ENCODE results near the gene CDC37L1. TPM values are rescaled to one million over a fixed set of nuclear protein-coding genes. Genes with fewer than 3 reads are reported as not detected.

CDC37L1 gene
- total and polyA plus RNA-seq, 9 of the 15 experiments (the other 6 are each of a cell fraction or from before 2014, with no cell fraction given) = 1.5 to 7.9 (median 6.0) TPM

- POLR2A ChIA-PET = interaction anchor here (1.0 to 1.5 kb wide), 3 partner anchors 8 to 19 kb away, joined by 3 to 4 read pairs (median 4); partner anchors contain the start of gene CDC37L1
- no peak within 1 kb of the TSS for H3K4me2 ChIP-seq (ENCODE audit: insufficient read depth, low read length)
- H3K4me3 ChIP-seq = no peak within 1 kb of the TSS
- no peak within 1 kb of the TSS for H3K9ac ChIP-seq (ENCODE audit: insufficient read depth in 1 of 2, low read depth in 2 of 2, low read length in 2 of 2)
- H3K36me3 ChIP-seq (ENCODE audit: control insufficient read depth, insufficient read depth, low read length) = no peaks in the 10 kb centered on the region
- no peaks in the 10 kb centered on the region for H4K20me1 ChIP-seq (replicated peaks; ENCODE audit: control insufficient read depth, insufficient read depth, low read length)
- CTCF ChIA-PET (ENCODE audit: low intra/inter-chr PET ratio) = no interaction called here
- no peak within 1 kb of the TSS for H3K27ac ChIP-seq (ENCODE audit: extremely low read depth, low read depth, low read length)
- no peak within 1 kb of the TSS for H2AFZ ChIP-seq (ENCODE audit: low read depth, low read length)
- ATAC-seq (no peak), FAIRE-seq (no peak), DNase-seq (ENCODE audit: extremely low read depth in 1 of 4, low spot score in 3 of 4) (no peak)
- intact Hi-C loops (cut with micrococcal nuclease) = no loop called here
- H3K9me3 ChIP-seq (replicated peaks; ENCODE audit: control insufficient read depth, insufficient read depth, low read depth, low read length) = no peaks in the 10 kb centered on the region
- H3K79me2 ChIP-seq (ENCODE audit: control insufficient read depth, insufficient read depth, low read length) = peaks cover 14% of the 10 kb centered on the region
- 77% methylated on average over 26 of the region's 36 CpGs for WGBS (ENCODE audit: insufficient coverage, low coverage, missing lambda C conversion rate)
- H3K9me1 ChIP-seq (ENCODE audit: control insufficient read depth, insufficient read depth, low read length) = no peaks in the 10 kb centered on the region
- no TSS peak for BruUV-seq (replicated peaks)
- H3K27me3 ChIP-seq (ENCODE audit: control insufficient read depth in 2 of 2, insufficient read depth in 2 of 2, low read length in 2 of 2) = no peaks in the 10 kb centered on the region
- peaks cover 10 to 19% of the 10 kb centered on the region in 2 experiments; a peak in 4 of 5 replicates for H3K4me1 ChIP-seq (replicated peaks in 1 of 2; ENCODE audit: control insufficient read depth in 2 of 2, insufficient read depth in 2 of 2, low read length in 2 of 2)
- TF ChIP-seq KLF16 (IDR thresholded peaks at IDR 0.05) = no peak
- TF ChIP-seq POLR2G (IDR thresholded peaks at IDR 0.05; ENCODE audit: low read depth, low read length) = 0 out of 2 replicates have a peak, but pooled peaks have one; percentile 21
- in situ Hi-C loops (cut with MboI) = no loop called here
Measured at GRCh38 chr9:4666042-4666699, 13.2 kb upstream of the CDC37L1 start, which contains the start of gene SPATA6L. SPATA6L (minus strand) TSS chr9:4666480; CDS start chr9:4666250, 230 bp downstream.

GRCh38 chr9:4667681-4668080 is 11.7 kb upstream of the CDC37L1 start:
- TF ChIP-seq ID3 (CRISPR knock-in tag; IDR thresholded peaks at IDR 0.05) (no peak), ID3 (tag; IDR thresholded peaks at IDR 0.05) (no peak), XRCC4 (IDR thresholded peaks at IDR 0.05; ENCODE audit: extremely low read depth, insufficient read depth, insufficient read length) (no peak)
- in situ Hi-C loops (cut with MboI) = no loop called here
- ATAC-seq = no peak
- DNase-seq (ENCODE audit: extremely low read depth in 1 of 4, low spot score in 3 of 4) = no peak
- no peaks in the 10 kb centered on the region for H3K9me3 ChIP-seq (replicated peaks; ENCODE audit: control insufficient read depth, insufficient read depth, low read depth, low read length)
- H4K20me1 ChIP-seq (replicated peaks; ENCODE audit: control insufficient read depth, insufficient read depth, low read length) = no peaks in the 10 kb centered on the region
- WGBS (ENCODE audit: insufficient coverage, low coverage, missing lambda C conversion rate) = 73% methylated on average over 1 of the region's 1 CpG
- no peaks in the 10 kb centered on the region for H3K36me3 ChIP-seq (ENCODE audit: control insufficient read depth, insufficient read depth, low read length)
- H3K9me1 ChIP-seq (ENCODE audit: control insufficient read depth, insufficient read depth, low read length) = no peaks in the 10 kb centered on the region
- no TSS peak for BruUV-seq (replicated peaks)
- H3K4me1 ChIP-seq (replicated peaks in 1 of 2; ENCODE audit: control insufficient read depth in 2 of 2, insufficient read depth in 2 of 2, low read length in 2 of 2) = peaks cover 10 to 14% of the 10 kb centered on the region in 2 experiments; a peak in 4 of 5 replicates
- no peak overlapping the region for H3K4me2 ChIP-seq (ENCODE audit: insufficient read depth, low read length)
- H3K27me3 ChIP-seq (ENCODE audit: control insufficient read depth in 2 of 2, insufficient read depth in 2 of 2, low read length in 2 of 2) = no peaks in the 10 kb centered on the region
- intact Hi-C loops (cut with micrococcal nuclease) = no loop called here
- no peak overlapping the region for H3K27ac ChIP-seq (ENCODE audit: extremely low read depth, low read depth, low read length)
- peaks cover 10% of the 10 kb centered on the region for H3K79me2 ChIP-seq (ENCODE audit: control insufficient read depth, insufficient read depth, low read length)
- no peak overlapping the region for H2AFZ ChIP-seq (ENCODE audit: low read depth, low read length)
- POLR2A ChIA-PET = no interaction called here
- no peak overlapping the region for H3K4me3 ChIP-seq
- CTCF ChIA-PET (ENCODE audit: low intra/inter-chr PET ratio) = no interaction called here
- FAIRE-seq = no peak
- no peak overlapping the region for H3K9ac ChIP-seq (ENCODE audit: insufficient read depth in 1 of 2, low read depth in 2 of 2, low read length in 2 of 2)
